HG02938 (cell line): Measurements from ENCODE around the gene NSMF.
A peak's percentile ranks its signal among the peaks of the same experiment; 100 is the strongest.
"Not testable (repeated sequence)": the region's sequence is repeated elsewhere in the genome, so short reads cannot be mapped to it uniquely, and the experiment has no call there.

ENCODE experiments used
- ATAC-seq: cut with Tn5 transposase; IDR thresholded peaks from one replicate; pipeline ENCODE4 v1.9.1; 2021; ENCODE audit warnings: mild to moderate bottlenecking, moderate library complexity; ENCODE audit not compliant: unreplicated experiment

The NSMF gene

GRCh38 chr9:137416563-137417151, 42.5 kb downstream of the NSMF start:
- ATAC-seq = no peak

GRCh38 chr9:137416006-137416562, 43.0 kb downstream of the NSMF start:
- no peak for ATAC-seq

- no peak for ATAC-seq
These were observed 43.7 kb downstream of the NSMF start for GRCh38 chr9:137415451-137415850.

- ATAC-seq = no peak
These were observed 46.7 kb downstream of the NSMF start for GRCh38 chr9:137412431-137412830.

GRCh38 chr9:137411645-137412380, 47.3 kb downstream of the NSMF start:
- peak; percentile 51 for ATAC-seq

- no peak for ATAC-seq
These were observed 47.9 kb downstream of the NSMF start for GRCh38 chr9:137411260-137411644.

- no peak for ATAC-seq
These were observed 48.3 kb downstream of the NSMF start for GRCh38 chr9:137410891-137411249.

GRCh38 chr9:137410236-137410890, 48.8 kb downstream of the NSMF start:
- not testable (repeated sequence) for ATAC-seq

- no peak for ATAC-seq
These were observed 49.6 kb downstream of the NSMF start for GRCh38 chr9:137409515-137409914.

- ATAC-seq = no peak
These were observed 50.3 kb downstream of the NSMF start for GRCh38 chr9:137408651-137409405.

GRCh38 chr9:137407590-137408300, 51.4 kb downstream of the NSMF start:
- ATAC-seq = no peak

- no peak for ATAC-seq
These were observed 52.1 kb downstream of the NSMF start for GRCh38 chr9:137406876-137407589.

- ATAC-seq = no peak
These were observed 52.9 kb downstream of the NSMF start for GRCh38 chr9:137406085-137406760.

GRCh38 chr9:137405677-137406081, 53.5 kb downstream of the NSMF start:
- ATAC-seq = no peak

GRCh38 chr9:137404961-137405567, 54.1 kb downstream of the NSMF start:
- no peak for ATAC-seq

GRCh38 chr9:137403269-137403668, 55.9 kb downstream of the NSMF start:
- ATAC-seq = no peak

- ATAC-seq = no peak
These were observed 56.4 kb downstream of the NSMF start for GRCh38 chr9:137402746-137403145.

- no peak for ATAC-seq
These were observed 60.3 kb downstream of the NSMF start for GRCh38 chr9:137398561-137399468.
